Measurements from ENCODE around the gene KRTAP10-2. TPM values are rescaled to one million over a fixed set of nuclear protein-coding genes. Genes with fewer than 3 reads are reported as not detected.

KRTAP10-2 gene
- total RNA-seq, 2 experiments from 2014 or later: not detected

- Mint-ChIP-seq H3K4me3 (no peak overlapping the region), H3K9me3 (peaks cover 5% of the 10 kb centered on the region), H3K4me1 (no peaks in the 10 kb centered on the region), H3K27me3 (no peaks in the 10 kb centered on the region), H3K27ac (no peak overlapping the region), H3K36me3 (peaks cover 1% of the 10 kb centered on the region)
- no peak for DNase-seq
Measured at GRCh38 chr21:44540741-44541288, 10.5 kb downstream of the KRTAP10-2 start.

GRCh38 chr21:44539991-44540666 is 11.2 kb downstream of the KRTAP10-2 start, which contains the start of gene KRTAP10-1:
KRTAP10-1 (minus strand) TSS chr21:44540195; CDS start chr21:44540150, 45 bp downstream.
- no peak within 1 kb of the TSS for H3K4me3 Mint-ChIP-seq
- H3K36me3 Mint-ChIP-seq: no peaks in the 10 kb centered on the region
- no peaks in the 10 kb centered on the region for H3K27me3 Mint-ChIP-seq

GRCh38 chr21:44539046-44539445 is 12.3 kb downstream of the KRTAP10-2 start:
- H3K4me1 Mint-ChIP-seq: no peaks in the 10 kb centered on the region
- no peak overlapping the region for H3K4me3 Mint-ChIP-seq
- H3K36me3 Mint-ChIP-seq: no peaks in the 10 kb centered on the region
- no peak for DNase-seq
- no peaks in the 10 kb centered on the region for H3K27me3 Mint-ChIP-seq
- H3K27ac Mint-ChIP-seq: no peak overlapping the region
- no peaks in the 10 kb centered on the region for H3K9me3 Mint-ChIP-seq

More at GRCh38 chr21:44539991-44540666, 11.2 kb downstream of the KRTAP10-2 start, which contains the start of gene KRTAP10-1:
- Mint-ChIP-seq H3K9me3 (no peaks in the 10 kb centered on the region), H3K27ac (no peak within 1 kb of the TSS), H3K4me1 (no peaks in the 10 kb centered on the region)
- no peak for DNase-seq

- Mint-ChIP-seq H3K4me1 (no peaks in the 10 kb centered on the region), H3K27ac (no peak overlapping the region), H3K9me3 (no peaks in the 10 kb centered on the region), H3K27me3 (no peaks in the 10 kb centered on the region), H3K4me3 (no peak overlapping the region), H3K36me3 (no peaks in the 10 kb centered on the region)
- DNase-seq: no peak
Measured at GRCh38 chr21:44537930-44538911, 13.1 kb downstream of the KRTAP10-2 start.

- H3K4me3 Mint-ChIP-seq: no peak overlapping the region
- no peaks in the 10 kb centered on the region for H3K36me3 Mint-ChIP-seq
- no peaks in the 10 kb centered on the region for H3K9me3 Mint-ChIP-seq
- no peaks in the 10 kb centered on the region for H3K27me3 Mint-ChIP-seq
- no peak for DNase-seq
- H3K27ac Mint-ChIP-seq: no peak overlapping the region
- H3K4me1 Mint-ChIP-seq: no peaks in the 10 kb centered on the region
Measured at GRCh38 chr21:44535963-44536362, 15.3 kb downstream of the KRTAP10-2 start.

- no peaks in the 10 kb centered on the region for H3K27me3 Mint-ChIP-seq
- no peak for DNase-seq
- H3K9me3 Mint-ChIP-seq: no peaks in the 10 kb centered on the region
- H3K4me1 Mint-ChIP-seq: no peaks in the 10 kb centered on the region
- no peak overlapping the region for H3K27ac Mint-ChIP-seq
- H3K4me3 Mint-ChIP-seq: no peak overlapping the region
- no peaks in the 10 kb centered on the region for H3K36me3 Mint-ChIP-seq
Measured at GRCh38 chr21:44534688-44535087, 16.6 kb downstream of the KRTAP10-2 start.

- Mint-ChIP-seq H3K4me1 (no peaks in the 10 kb centered on the region), H3K27me3 (no peaks in the 10 kb centered on the region), H3K9me3 (no peaks in the 10 kb centered on the region), H3K36me3 (no peaks in the 10 kb centered on the region), H3K27ac (no peak overlapping the region), H3K4me3 (no peak overlapping the region)
- no peak for DNase-seq
Measured at GRCh38 chr21:44533891-44534627, 17.2 kb downstream of the KRTAP10-2 start.

GRCh38 chr21:44533121-44533890 is 18.0 kb downstream of the KRTAP10-2 start:
- Mint-ChIP-seq H3K27me3 (no peaks in the 10 kb centered on the region), H3K4me3 (no peak overlapping the region), H3K4me1 (no peaks in the 10 kb centered on the region), H3K36me3 (no peaks in the 10 kb centered on the region), H3K27ac (no peak overlapping the region), H3K9me3 (no peaks in the 10 kb centered on the region)
- DNase-seq: no peak

GRCh38 chr21:44532712-44533111 is 18.6 kb downstream of the KRTAP10-2 start:
- no peak overlapping the region for H3K4me3 Mint-ChIP-seq
- H3K4me1 Mint-ChIP-seq: no peaks in the 10 kb centered on the region
- no peaks in the 10 kb centered on the region for H3K27me3 Mint-ChIP-seq
- no peaks in the 10 kb centered on the region for H3K36me3 Mint-ChIP-seq
- no peak for DNase-seq
- H3K27ac Mint-ChIP-seq: no peak overlapping the region
- H3K9me3 Mint-ChIP-seq: no peaks in the 10 kb centered on the region

- H3K4me3 Mint-ChIP-seq: no peak overlapping the region
Measured at GRCh38 chr21:44531606-44532564, 19.4 kb downstream of the KRTAP10-2 start.

GRCh38 chr21:44530903-44531605 is 20.3 kb downstream of the KRTAP10-2 start:
- no peaks in the 10 kb centered on the region for H3K27me3 Mint-ChIP-seq
- no peak overlapping the region for H3K27ac Mint-ChIP-seq
- no peaks in the 10 kb centered on the region for H3K4me1 Mint-ChIP-seq
- no peaks in the 10 kb centered on the region for H3K9me3 Mint-ChIP-seq
- no peaks in the 10 kb centered on the region for H3K36me3 Mint-ChIP-seq
- H3K4me3 Mint-ChIP-seq: no peak overlapping the region
- DNase-seq: no peak

More at GRCh38 chr21:44531606-44532564, 19.4 kb downstream of the KRTAP10-2 start:
- Mint-ChIP-seq H3K36me3 (no peaks in the 10 kb centered on the region), H3K27ac (no peak overlapping the region), H3K9me3 (no peaks in the 10 kb centered on the region), H3K27me3 (no peaks in the 10 kb centered on the region), H3K4me1 (no peaks in the 10 kb centered on the region)
- no peak for DNase-seq

- H3K4me3 Mint-ChIP-seq: no peak overlapping the region
- H3K27me3 Mint-ChIP-seq: no peaks in the 10 kb centered on the region
- no peaks in the 10 kb centered on the region for H3K9me3 Mint-ChIP-seq
- no peak overlapping the region for H3K27ac Mint-ChIP-seq
- no peaks in the 10 kb centered on the region for H3K4me1 Mint-ChIP-seq
- DNase-seq: no peak
- no peaks in the 10 kb centered on the region for H3K36me3 Mint-ChIP-seq
Measured at GRCh38 chr21:44530221-44530902, 20.9 kb downstream of the KRTAP10-2 start.

Data from activated naive CD8-positive, alpha-beta T cell treated with anti-CD3 and anti-CD28 coated beads for 36 hours (primary cell).